Prostate gland (tissue), 2 donors: ENCODE data around the gene EXOC8.

Experiments
- CTCF ChIP-seq, 4 experiments: fragments of 200-600 bp in 2 of 4; fragments of 450-650 bp in 2 of 4; sonication (generic) in 2 of 4; IDR thresholded peaks; 1 replicate in 3 of 4; 2 replicates in 1 of 4; pipeline ENCODE4 v1.5.1; 2016 to 2019; ENCODE audit warnings: antibody characterized with exemption in 4 of 4, mild to moderate bottlenecking in 2 of 4, moderate library complexity in 2 of 4
- POLR2A ChIP-seq: fragments of 450-650 bp; IDR thresholded peaks from one replicate; pipeline ENCODE4 v1.6.1; 2016; ENCODE audit warnings: antibody characterized with exemption, mild to moderate bottlenecking
- POLR2AphosphoS5 ChIP-seq: sonication (generic); formaldehyde crosslinking; IDR thresholded peaks from one replicate; pipeline ENCODE4 v1.6.1; 2017; ENCODE audit warnings: antibody characterized with exemption

GRCh38 chr1:231338270-231339128, 847 bp upstream of the EXOC8 start, which contains the start of gene SPRTN:
- no peak for TF ChIP-seq CTCF (IDR thresholded peaks at IDR 0.05)
- TF ChIP-seq POLR2A, result no peak
- no peak for TF ChIP-seq POLR2AphosphoS5
